HepG2 (cell line): ENCODE results near the gene ZPR1. TPM values are rescaled to one million over a fixed set of nuclear protein-coding genes. Genes with fewer than 3 reads are reported as not detected.

Experiments used
- ARNTL ChIP-seq: sonication (generic); formaldehyde crosslinking; IDR thresholded peaks from 2 replicates; pipeline ENCODE4 v1.4.0; 2020; ENCODE audit warnings: mild to moderate bottlenecking, missing genetic modification reagents
- GMEB2 ChIP-seq: IDR thresholded peaks from 2 replicates; pipeline ENCODE4 v1.6.1; 2016; ENCODE audit warnings: missing biosample characterization, missing genetic modification reagents, low read depth
- HOXD1 ChIP-seq: sonication (generic); formaldehyde crosslinking; IDR thresholded peaks from 2 replicates; pipeline ENCODE4 v1.5.0; 2020; ENCODE audit warnings: missing genetic modification reagents
- IRF2 ChIP-seq: IDR thresholded peaks from 2 replicates; pipeline ENCODE4 v1.6.1; 2018; ENCODE audit warnings: missing genetic modification reagents, missing compliant biosample characterization
- MBD4 ChIP-seq: IDR thresholded peaks from 2 replicates; pipeline ENCODE4 v1.6.1; 2012; ENCODE audit warnings: low read length, inconsistent platforms, borderline replicate concordance
- MXI1 ChIP-seq: IDR thresholded peaks from 3 replicates; pipeline ENCODE4 v1.6.1; 2012; ENCODE audit warnings: low read depth, low read length, inconsistent platforms, borderline replicate concordance
- SNAPC5 ChIP-seq: sonication (generic); formaldehyde crosslinking; IDR thresholded peaks from 2 replicates; pipeline ENCODE4 v1.8.1; 2023; ENCODE audit warnings: mild to moderate bottlenecking, missing genetic modification reagents, borderline replicate concordance
- STAT5B ChIP-seq: sonication (generic); formaldehyde crosslinking; IDR thresholded peaks from 2 replicates; pipeline ENCODE4 v1.4.0; 2020; ENCODE audit warnings: missing genetic modification reagents
- U2AF2 ChIP-seq: fragments of 200-400 bp; formaldehyde crosslinking; IDR thresholded peaks from 2 replicates; pipeline ENCODE4 v1.6.1; 2017; ENCODE audit warnings: low read depth, mild to moderate bottlenecking, low read length
- ZBTB21 ChIP-seq: sonication (generic); formaldehyde crosslinking; IDR thresholded peaks from 2 replicates; pipeline ENCODE4 v1.4.0; 2020; ENCODE audit warnings: missing genetic modification reagents
- ZFP90 ChIP-seq: sonication (generic); formaldehyde crosslinking; IDR thresholded peaks from 2 replicates; pipeline ENCODE4 v1.8.0; 2022; ENCODE audit warnings: missing genetic modification reagents, mild to moderate bottlenecking, inconsistent platforms, borderline replicate concordance
- ZHX2 ChIP-seq, 2 experiments: sonication (generic) in 1 of 2; formaldehyde crosslinking in 1 of 2; IDR thresholded peaks; 2 replicates each; pipeline versions ENCODE4 v1.6.1 to v1.9.0; 2014 to 2022; ENCODE audit warnings: antibody characterized with exemption in 1 of 2, borderline replicate concordance in 1 of 2, inconsistent platforms in 1 of 2, low read depth in 1 of 2, missing genetic modification reagents in 1 of 2
- ZNF138 ChIP-seq: sonication (generic); formaldehyde crosslinking; IDR thresholded peaks from 2 replicates; pipeline ENCODE4 v1.5.0; 2020; ENCODE audit warnings: mild to moderate bottlenecking, low read depth, missing genetic modification reagents
- ZNF282 ChIP-seq: fragments of 450-650 bp; IDR thresholded peaks from 2 replicates; pipeline ENCODE4 v1.6.1; 2018; ENCODE audit not compliant: partially characterized antibody
- ZNF333 ChIP-seq: sonication (generic); formaldehyde crosslinking; IDR thresholded peaks from 2 replicates; pipeline ENCODE4 v1.4.0; 2020; ENCODE audit warnings: mild to moderate bottlenecking, missing genetic modification reagents, borderline replicate concordance
- ZNF562 ChIP-seq: sonication (generic); formaldehyde crosslinking; IDR thresholded peaks from 2 replicates; pipeline ENCODE4 v1.8.0; 2022; ENCODE audit warnings: missing genetic modification reagents, borderline replicate concordance
- polyA plus RNA-seq, 8 experiments: library from polyadenylated mRNA; depleted of rRNA in 3 of 8; stranded (reverse) in 7 of 8; unstranded in 1 of 8; fragments of >200 nt; fragmentation: Illumina TruSeq in 4 of 8; extraction: Trizol in 4 of 8; gene quantifications; 2 replicates each; pipeline versions ENCODE4 v1.2.1 to v1.2.3, GENCODE V29; 2011 to 2016; ENCODE audit warnings: low read depth in 4 of 8, missing spikeins in 1 of 8, mixed read lengths in 1 of 8; ENCODE audit not compliant: insufficient read depth in 1 of 8
- total RNA-seq, 5 experiments: library from RNA; depleted of rRNA; stranded (reverse); fragments of >200 nt; fragmentation: Illumina TruSeq; extraction: Trizol; gene quantifications; 2 replicates each; pipeline ENCODE4 v1.2.3, GENCODE V29; 2016; ENCODE audit warnings: low read depth in 1 of 5
- TF ChIP-seq, protein P1 (sequence below): sonication (generic); formaldehyde crosslinking; IDR thresholded peaks from 2 replicates; pipeline ENCODE4 v1.5.1; 2020; ENCODE audit warnings: mild to moderate bottlenecking, missing genetic modification reagents, borderline replicate concordance

ZPR1 gene
- total and polyA plus RNA-seq, 2 of the 13 experiments (the other 11 are each of a cell fraction or from before 2014, with no cell fraction given), result 40.0 to 79.3 TPM

DNA sequence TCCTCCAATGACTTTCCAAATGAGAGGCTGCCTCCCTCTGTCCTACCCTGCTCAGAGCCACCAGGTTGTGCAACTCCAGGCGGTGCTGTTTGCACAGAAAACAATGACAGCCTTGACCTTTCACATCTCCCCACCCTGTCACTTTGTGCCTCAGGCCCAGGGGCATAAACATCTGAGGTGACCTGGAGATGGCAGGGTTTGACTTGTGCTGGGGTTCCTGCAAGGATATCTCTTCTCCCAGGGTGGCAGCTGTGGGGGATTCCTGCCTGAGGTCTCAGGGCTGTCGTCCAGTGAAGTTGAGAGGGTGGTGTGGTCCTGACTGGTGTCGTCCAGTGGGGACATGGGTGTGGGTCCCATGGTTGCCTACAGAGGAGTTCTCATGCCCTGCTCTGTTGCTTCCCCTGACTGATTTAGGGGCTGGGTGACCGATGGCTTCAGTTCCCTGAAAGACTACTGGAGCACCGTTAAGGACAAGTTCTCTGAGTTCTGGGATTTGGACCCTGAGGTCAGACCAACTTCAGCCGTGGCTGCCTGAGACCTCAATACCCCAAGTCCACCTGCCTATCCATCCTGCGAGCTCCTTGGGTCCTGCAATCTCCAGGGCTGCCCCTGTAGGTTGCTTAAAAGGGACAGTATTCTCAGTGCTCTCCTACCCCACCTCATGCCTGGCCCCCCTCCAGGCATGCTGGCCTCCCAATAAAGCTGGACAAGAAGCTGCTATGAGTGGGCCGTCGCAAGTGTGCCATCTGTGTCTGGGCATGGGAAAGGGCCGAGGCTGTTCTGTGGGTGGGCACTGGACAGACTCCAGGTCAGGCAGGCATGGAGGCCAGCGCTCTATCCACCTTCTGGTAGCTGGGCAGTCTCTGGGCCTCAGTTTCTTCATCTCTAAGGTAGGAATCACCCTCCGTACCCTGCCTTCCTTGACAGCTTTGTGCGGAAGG, 44.8 kb upstream of the ZPR1 start (continued):
- no peak for TF ChIP-seq GMEB2 (CRISPR knock-in tag)
- TF ChIP-seq, protein P1, sequence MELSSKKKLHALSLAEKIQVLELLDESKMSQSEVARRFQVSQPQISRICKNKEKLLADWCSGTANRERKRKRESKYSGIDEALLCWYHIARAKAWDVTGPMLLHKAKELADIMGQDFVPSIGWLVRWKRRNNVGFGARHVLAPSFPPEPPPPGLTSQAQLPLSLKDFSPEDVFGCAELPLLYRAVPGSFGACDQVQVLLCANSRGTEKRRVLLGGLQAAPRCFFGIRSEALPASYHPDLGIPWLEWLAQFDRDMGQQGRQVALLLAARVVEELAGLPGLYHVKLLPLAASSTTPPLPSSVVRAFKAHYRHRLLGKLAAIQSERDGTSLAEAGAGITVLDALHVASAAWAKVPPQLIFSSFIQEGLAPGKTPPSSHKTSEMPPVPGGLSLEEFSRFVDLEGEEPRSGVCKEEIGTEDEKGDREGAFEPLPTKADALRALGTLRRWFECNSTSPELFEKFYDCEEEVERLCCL (CRISPR knock-in tag), result no peak
- TF ChIP-seq ZNF562 (CRISPR knock-in tag), result no peak
- no peak for TF ChIP-seq U2AF2
- TF ChIP-seq ARNTL, result peak; percentile 96
- TF ChIP-seq HOXD1 (CRISPR knock-in tag), result peak; percentile 96
- TF ChIP-seq ZNF138 (CRISPR knock-in tag), result no peak
- no peak for TF ChIP-seq SNAPC5 (CRISPR knock-in tag)
- TF ChIP-seq IRF2 (CRISPR knock-in tag), result peak; percentile 96
- TF ChIP-seq ZHX2 (IDR thresholded peaks at IDR 0.05; ENCODE audit: low read depth), result 0 out of 2 replicates have a peak, but pooled peaks have one; percentile 66
- TF ChIP-seq ZHX2 (CRISPR knock-in tag; IDR thresholded peaks at IDR 0.05; ENCODE audit: borderline replicate concordance), result no peak; the same call in 1 of the 2 replicates
- peak; percentile 80; the same call in 1 of the 2 replicates for TF ChIP-seq ZFP90
- peak; percentile 90 for TF ChIP-seq STAT5B
- no peak for TF ChIP-seq ZNF282
- TF ChIP-seq MXI1, result peak; percentile 67; the same call in 1 of the 3 replicates
- 0 out of 2 replicates have a peak, but pooled peaks have one; percentile 26 for TF ChIP-seq ZBTB21
- no peak for TF ChIP-seq ZNF333 (CRISPR knock-in tag)
- TF ChIP-seq MBD4, result no peak
